Measurements from ENCODE around the gene CCNB3. TPM values are rescaled to one million over a fixed set of nuclear protein-coding genes. Genes with fewer than 3 reads are reported as not detected.

The CCNB3 gene
- total and polyA plus RNA-seq, 12 donors = 0.24 to 2.1 (median 0.76) TPM

DNA sequence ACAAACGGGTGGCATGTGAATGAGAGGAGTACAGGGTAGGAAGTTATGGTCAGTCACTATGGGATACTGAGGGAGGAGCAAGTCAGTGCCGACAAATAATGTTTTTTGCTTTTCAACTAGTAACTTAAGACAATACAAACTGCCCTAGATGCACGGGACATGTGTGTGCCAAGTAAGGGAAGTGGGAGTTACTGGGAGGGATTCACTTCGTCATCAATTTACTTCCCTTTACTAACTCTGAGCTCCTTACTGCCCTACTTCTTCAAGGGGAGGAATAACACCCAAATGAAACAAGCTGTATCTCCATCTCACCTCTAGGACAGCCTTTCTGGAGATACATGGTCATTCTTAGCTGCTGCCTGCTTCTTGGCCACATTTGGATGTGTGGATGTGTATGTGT lies 168.4 kb downstream of the CCNB3 start:
- Histone ChIP-seq H3K27ac (no peak overlapping the region), H3K36me3 (replicated peaks in 1 of 2) (no peaks in the 10 kb centered on the region), H3K4me1 (replicated peaks in 1 of 2) (no peaks in the 10 kb centered on the region), H3K4me3 (no peak overlapping the region), H3K27me3 (no peaks in the 10 kb centered on the region), H3K9me3 (replicated peaks in 1 of 3) (no peaks in the 10 kb centered on the region)
- intact Hi-C loops (cut with DNase I) = no loop called here
- no peak for TF ChIP-seq POLR2A (IDR thresholded peaks at IDR 0.05)
- TF ChIP-seq CTCF (IDR thresholded peaks at IDR 0.05) = no peak
- 53 to 83% (median 58%) methylated on average over 2 to 4 of the region's 4 CpGs for WGBS, 4 donors
- no peak for DNase-seq

- 75 to 88% (median 83%) methylated on average over 9 of the region's 9 CpGs for WGBS, 4 donors
Measured at GRCh38 chrX:50375481-50376267, 171.1 kb downstream of the CCNB3 start.

DNA sequence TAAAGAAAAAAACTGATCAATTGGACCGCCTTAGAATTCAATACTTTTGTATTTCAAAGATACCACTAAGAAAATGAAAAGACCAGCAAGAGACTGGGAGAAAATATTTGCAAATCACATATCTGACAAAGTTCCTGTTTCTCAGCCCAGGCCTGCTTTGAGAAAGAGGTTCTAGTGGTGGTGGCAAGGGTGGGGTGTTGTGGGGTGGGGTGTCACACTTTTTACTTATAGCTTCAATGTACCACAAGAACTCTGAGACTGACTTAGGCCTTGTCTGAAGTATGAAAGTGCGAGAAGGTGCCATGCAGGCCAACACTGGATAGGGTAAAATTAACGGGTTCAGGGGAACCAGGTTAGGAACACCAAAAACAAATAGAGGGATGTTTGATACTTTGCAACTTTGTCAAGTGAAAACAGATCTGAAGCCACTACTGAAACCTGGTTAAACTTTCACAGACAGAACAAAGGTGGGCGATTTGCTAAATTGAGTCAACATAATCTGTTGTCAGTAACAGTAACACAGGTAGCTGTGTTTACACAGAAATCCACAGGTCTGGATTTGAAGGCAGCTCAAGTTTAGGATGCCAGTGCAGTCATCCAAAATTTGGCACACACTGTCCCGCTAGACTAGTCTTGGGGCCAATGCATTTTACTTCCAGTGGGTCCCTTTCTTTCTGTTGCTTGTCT lies 177.3 kb downstream of the CCNB3 start:
- Histone ChIP-seq H3K27ac (no peak overlapping the region), H3K36me3 (replicated peaks in 1 of 2) (no peaks in the 10 kb centered on the region), H3K4me1 (replicated peaks in 1 of 2) (no peaks in the 10 kb centered on the region), H3K27me3 (no peaks in the 10 kb centered on the region), H3K4me3 (no peak overlapping the region), H3K9me3 (replicated peaks in 1 of 3) (no peaks in the 10 kb centered on the region)
- intact Hi-C loops (cut with DNase I) = no loop called here
- TF ChIP-seq CTCF (IDR thresholded peaks at IDR 0.05) = no peak
- TF ChIP-seq POLR2A (IDR thresholded peaks at IDR 0.05) = no peak
- WGBS, 4 donors = 70 to 85% (median 77%) methylated on average over 5 of the region's 5 CpGs
- no peak for DNase-seq

More at GRCh38 chrX:50375481-50376267, 171.1 kb downstream of the CCNB3 start:
- intact Hi-C loops (cut with DNase I) = no loop called here
- no peak for TF ChIP-seq POLR2A (IDR thresholded peaks at IDR 0.05)
- no peak for TF ChIP-seq CTCF (IDR thresholded peaks at IDR 0.05)
- no peak for DNase-seq
- H3K27ac ChIP-seq = no peak overlapping the region
- no peak overlapping the region for H3K4me3 ChIP-seq
- no peaks in the 10 kb centered on the region for H3K4me1 ChIP-seq (replicated peaks in 1 of 2)
- no peaks in the 10 kb centered on the region for H3K36me3 ChIP-seq (replicated peaks in 1 of 2)
- H3K9me3 ChIP-seq (replicated peaks in 1 of 3) = no peaks in the 10 kb centered on the region
- no peaks in the 10 kb centered on the region for H3K27me3 ChIP-seq

DNA sequence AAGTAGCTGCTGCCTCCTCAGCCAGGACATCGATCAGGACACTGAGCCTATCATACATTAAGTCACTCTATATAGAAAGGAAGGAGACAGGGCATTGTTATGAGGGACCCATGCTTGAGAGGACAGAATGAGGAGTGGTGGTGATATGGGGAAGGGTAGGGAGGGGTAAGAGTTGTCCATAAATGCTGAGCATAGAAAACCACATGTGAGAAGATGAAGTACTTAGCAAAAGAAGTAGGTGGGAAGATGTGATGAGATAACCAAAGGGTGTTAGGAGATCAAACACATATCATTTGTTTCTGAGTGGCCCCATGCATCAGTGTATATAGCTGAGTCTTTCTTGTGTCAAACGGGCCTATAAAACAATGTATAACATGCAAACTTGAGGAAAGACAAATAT lies 182.0 kb downstream of the CCNB3 start:
- intact Hi-C loops (cut with DNase I) = no loop called here
- peaks cover 16% of the 10 kb centered on the region for H3K27me3 ChIP-seq
- no peak for DNase-seq
- no peak overlapping the region for H3K27ac ChIP-seq
- TF ChIP-seq CTCF (IDR thresholded peaks at IDR 0.05) = no peak
- no peak for TF ChIP-seq POLR2A (IDR thresholded peaks at IDR 0.05)
- H3K4me1 ChIP-seq (replicated peaks in 1 of 2) = no peaks in the 10 kb centered on the region
- H3K36me3 ChIP-seq (replicated peaks in 1 of 2) = no peaks in the 10 kb centered on the region
- H3K4me3 ChIP-seq = no peak overlapping the region
- WGBS, 4 donors = 62 to 77% (median 67%) methylated on average over 2 of the region's 2 CpGs
- H3K9me3 ChIP-seq (replicated peaks in 1 of 3) = no peaks in the 10 kb centered on the region
